ENCODE measurements around the gene NOS1AP. TPM values are rescaled to one million over a fixed set of nuclear protein-coding genes. Genes with fewer than 3 reads are reported as not detected.
A peak's percentile ranks its signal among the peaks of the same experiment; 100 is the strongest.

Gene NOS1AP
- total and polyA plus RNA-seq, 2 experiments from 2014 or later = 5.8 to 6.6 TPM

DNA sequence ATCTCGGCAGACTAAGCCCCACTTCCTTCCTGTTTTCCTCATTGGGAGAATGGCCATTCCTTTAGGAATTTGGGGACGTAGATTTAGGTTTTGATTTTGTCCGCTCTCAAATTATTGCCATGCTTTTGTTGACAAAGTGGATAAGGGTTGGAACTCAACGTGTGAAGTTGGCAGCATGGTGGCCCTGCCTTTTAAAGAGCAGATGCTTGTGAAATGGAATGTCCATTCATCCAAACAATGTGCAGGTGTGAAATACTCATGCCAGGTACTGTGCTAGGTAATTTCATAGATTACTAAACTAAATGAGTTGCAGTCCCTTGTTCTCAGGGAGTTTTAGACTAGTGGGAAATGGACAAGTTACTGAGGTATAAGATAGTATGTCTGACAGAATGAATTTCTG lies 232.2 kb downstream of the NOS1AP start (continued):
- no peak for TF ChIP-seq ZNF114 (CRISPR knock-in tag; IDR thresholded peaks at IDR 0.05)
- no peak for TF ChIP-seq ZNF331 (CRISPR knock-in tag; IDR thresholded peaks at IDR 0.05; ENCODE audit: low read depth)
- TF ChIP-seq STAT1 (IDR thresholded peaks at IDR 0.05; ENCODE audit: unreplicated experiment) = no peak

DNA sequence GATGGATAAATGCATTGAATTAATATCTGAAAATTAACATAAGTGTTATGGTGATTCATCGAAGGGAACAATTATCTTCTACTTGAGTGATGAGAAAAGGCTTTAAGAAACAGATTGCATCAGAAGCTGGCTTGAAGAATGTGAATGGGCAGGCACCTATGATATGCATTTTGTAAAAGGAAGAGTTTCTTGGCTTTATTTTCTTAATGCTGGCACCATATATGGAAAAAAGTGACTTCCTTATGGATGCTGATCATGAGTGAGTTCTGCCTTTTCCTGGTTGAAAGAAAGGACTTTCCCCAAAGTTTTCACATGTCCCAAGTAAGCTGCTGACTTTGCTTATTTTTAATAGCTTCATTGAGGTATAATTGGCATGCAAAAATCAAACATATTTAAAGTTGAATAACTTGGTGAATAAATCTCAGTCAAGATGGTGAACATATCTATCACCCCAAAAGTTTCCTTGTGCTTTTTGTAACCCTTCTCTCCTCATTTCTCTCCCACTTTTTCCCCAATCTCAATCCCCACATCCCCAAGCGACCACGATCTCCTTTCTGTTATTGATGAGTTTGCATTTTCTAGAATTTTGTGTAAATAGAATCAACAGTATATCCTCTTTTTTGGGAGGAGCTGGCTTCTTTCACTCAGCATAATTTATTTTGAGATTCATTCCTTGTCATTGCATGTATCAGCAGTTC lies 233.0 kb downstream of the NOS1AP start:
- no peak overlapping the region for H3K27ac ChIP-seq (ENCODE audit: low read depth)
- H3K27me3 ChIP-seq (ENCODE audit: insufficient read depth) = no peaks in the 10 kb centered on the region
- H3K9me2 ChIP-seq (ENCODE audit: insufficient read depth) = no peaks in the 10 kb centered on the region
- no peak overlapping the region for H3K4me3 ChIP-seq
- no peak overlapping the region for H2AFZ ChIP-seq
- peaks cover 11% of the 10 kb centered on the region; the same call in 1 of the 2 replicates for H3K4me1 ChIP-seq (ENCODE audit: insufficient read depth)
- no peak for ATAC-seq
- H3K27me3 Mint-ChIP-seq (ENCODE audit: insufficient read depth, low read depth, poor library complexity) = no peaks in the 10 kb centered on the region
- H3K79me2 ChIP-seq (replicated peaks; ENCODE audit: insufficient read depth) = no peaks in the 10 kb centered on the region
- peak overlapping the region; percentile 18; the same call in 1 of the 2 replicates for H3K27ac Mint-ChIP-seq
- no peak for DNase-seq (ENCODE audit: low spot score)
- TF ChIP-seq CREB1 (CRISPR knock-in tag; IDR thresholded peaks at IDR 0.05; ENCODE audit: low read depth) (no peak), EZH2phosphoT487 (IDR thresholded peaks at IDR 0.05; ENCODE audit: unreplicated experiment) (no peak), ZNF331 (CRISPR knock-in tag; IDR thresholded peaks at IDR 0.05; ENCODE audit: low read depth) (no peak), JUNB (IDR thresholded peaks at IDR 0.05; ENCODE audit: unreplicated experiment) (no peak), EZH2 (IDR thresholded peaks at IDR 0.05; ENCODE audit: low read depth, unreplicated experiment) (no peak), POLR2AphosphoS5 (IDR thresholded peaks at IDR 0.05; ENCODE audit: low read depth) (no peak)
- TF ChIP-seq, protein P1, sequence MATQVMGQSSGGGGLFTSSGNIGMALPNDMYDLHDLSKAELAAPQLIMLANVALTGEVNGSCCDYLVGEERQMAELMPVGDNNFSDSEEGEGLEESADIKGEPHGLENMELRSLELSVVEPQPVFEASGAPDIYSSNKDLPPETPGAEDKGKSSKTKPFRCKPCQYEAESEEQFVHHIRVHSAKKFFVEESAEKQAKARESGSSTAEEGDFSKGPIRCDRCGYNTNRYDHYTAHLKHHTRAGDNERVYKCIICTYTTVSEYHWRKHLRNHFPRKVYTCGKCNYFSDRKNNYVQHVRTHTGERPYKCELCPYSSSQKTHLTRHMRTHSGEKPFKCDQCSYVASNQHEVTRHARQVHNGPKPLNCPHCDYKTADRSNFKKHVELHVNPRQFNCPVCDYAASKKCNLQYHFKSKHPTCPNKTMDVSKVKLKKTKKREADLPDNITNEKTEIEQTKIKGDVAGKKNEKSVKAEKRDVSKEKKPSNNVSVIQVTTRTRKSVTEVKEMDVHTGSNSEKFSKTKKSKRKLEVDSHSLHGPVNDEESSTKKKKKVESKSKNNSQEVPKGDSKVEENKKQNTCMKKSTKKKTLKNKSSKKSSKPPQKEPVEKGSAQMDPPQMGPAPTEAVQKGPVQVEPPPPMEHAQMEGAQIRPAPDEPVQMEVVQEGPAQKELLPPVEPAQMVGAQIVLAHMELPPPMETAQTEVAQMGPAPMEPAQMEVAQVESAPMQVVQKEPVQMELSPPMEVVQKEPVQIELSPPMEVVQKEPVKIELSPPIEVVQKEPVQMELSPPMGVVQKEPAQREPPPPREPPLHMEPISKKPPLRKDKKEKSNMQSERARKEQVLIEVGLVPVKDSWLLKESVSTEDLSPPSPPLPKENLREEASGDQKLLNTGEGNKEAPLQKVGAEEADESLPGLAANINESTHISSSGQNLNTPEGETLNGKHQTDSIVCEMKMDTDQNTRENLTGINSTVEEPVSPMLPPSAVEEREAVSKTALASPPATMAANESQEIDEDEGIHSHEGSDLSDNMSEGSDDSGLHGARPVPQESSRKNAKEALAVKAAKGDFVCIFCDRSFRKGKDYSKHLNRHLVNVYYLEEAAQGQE (IDR thresholded peaks at IDR 0.05; ENCODE audit: unreplicated experiment) = no peak
- no peaks in the 10 kb centered on the region for H3K36me3 ChIP-seq (ENCODE audit: insufficient read depth)
- no peak overlapping the region for H3K4me2 ChIP-seq
- no peak overlapping the region for H3K4me3 Mint-ChIP-seq
- peaks cover 5% of the 10 kb centered on the region; the same call in 2 of the 3 replicates for H3K9me3 Mint-ChIP-seq
- H4K20me1 ChIP-seq (replicated peaks; ENCODE audit: insufficient read depth) = no peaks in the 10 kb centered on the region
- no peaks in the 10 kb centered on the region for H3F3A ChIP-seq (replicated peaks; ENCODE audit: low read depth)
- H3K4me1 Mint-ChIP-seq = peaks cover 25% of the 10 kb centered on the region
- H3K36me3 Mint-ChIP-seq (ENCODE audit: low read depth) = peaks cover 10% of the 10 kb centered on the region

DNA sequence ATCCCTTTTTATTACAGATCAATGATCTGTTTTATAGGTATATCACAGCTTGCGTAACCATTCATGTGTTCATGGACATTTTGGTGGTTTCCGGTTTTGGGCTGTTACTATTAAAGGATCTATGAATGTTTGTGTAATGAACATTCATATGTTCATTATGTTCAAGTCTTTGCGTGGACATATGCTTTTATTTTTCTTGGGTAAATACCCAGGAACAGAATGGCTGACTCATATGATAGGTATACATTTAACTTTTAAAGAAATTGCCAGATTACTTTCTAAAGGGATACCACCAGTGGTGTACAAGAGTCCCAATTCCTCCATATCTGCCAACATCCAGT lies 233.5 kb downstream of the NOS1AP start:
- H3K4me3 ChIP-seq = no peak overlapping the region
- ATAC-seq = no peak
- H3K27me3 ChIP-seq (ENCODE audit: insufficient read depth) = no peaks in the 10 kb centered on the region
- no peak overlapping the region for H2AFZ ChIP-seq
- no peak for DNase-seq (ENCODE audit: low spot score)
- H3K9me3 Mint-ChIP-seq = peaks cover 8% of the 10 kb centered on the region; the same call in 2 of the 3 replicates
- no peak overlapping the region; the same call in 1 of the 2 replicates for H3K27ac Mint-ChIP-seq
- no peaks in the 10 kb centered on the region for H3K79me2 ChIP-seq (replicated peaks; ENCODE audit: insufficient read depth)
- no peaks in the 10 kb centered on the region for H3K9me2 ChIP-seq (ENCODE audit: insufficient read depth)
- no peaks in the 10 kb centered on the region for H3K27me3 Mint-ChIP-seq (ENCODE audit: insufficient read depth, low read depth, poor library complexity)
- peaks cover 25% of the 10 kb centered on the region for H3K4me1 Mint-ChIP-seq
- peaks cover 14% of the 10 kb centered on the region for H3K36me3 Mint-ChIP-seq (ENCODE audit: low read depth)
- H3K4me2 ChIP-seq = no peak overlapping the region
- H3K4me3 Mint-ChIP-seq = no peak overlapping the region
- no peaks in the 10 kb centered on the region for H3F3A ChIP-seq (replicated peaks; ENCODE audit: low read depth)
- H3K27ac ChIP-seq (ENCODE audit: low read depth) = no peak overlapping the region
- peaks cover 11% of the 10 kb centered on the region; the same call in 1 of the 2 replicates for H3K4me1 ChIP-seq (ENCODE audit: insufficient read depth)
- H4K20me1 ChIP-seq (replicated peaks; ENCODE audit: insufficient read depth) = no peaks in the 10 kb centered on the region
- H3K36me3 ChIP-seq (ENCODE audit: insufficient read depth) = no peaks in the 10 kb centered on the region
- no peak for TF ChIP-seq NANOG (IDR thresholded peaks at IDR 0.05; ENCODE audit: borderline replicate concordance)
- no peak for TF ChIP-seq EZH2 (IDR thresholded peaks at IDR 0.05; ENCODE audit: low read depth, unreplicated experiment)
- TF ChIP-seq, protein P1 (IDR thresholded peaks at IDR 0.05; ENCODE audit: unreplicated experiment) = no peak
- TF ChIP-seq, protein P2, sequence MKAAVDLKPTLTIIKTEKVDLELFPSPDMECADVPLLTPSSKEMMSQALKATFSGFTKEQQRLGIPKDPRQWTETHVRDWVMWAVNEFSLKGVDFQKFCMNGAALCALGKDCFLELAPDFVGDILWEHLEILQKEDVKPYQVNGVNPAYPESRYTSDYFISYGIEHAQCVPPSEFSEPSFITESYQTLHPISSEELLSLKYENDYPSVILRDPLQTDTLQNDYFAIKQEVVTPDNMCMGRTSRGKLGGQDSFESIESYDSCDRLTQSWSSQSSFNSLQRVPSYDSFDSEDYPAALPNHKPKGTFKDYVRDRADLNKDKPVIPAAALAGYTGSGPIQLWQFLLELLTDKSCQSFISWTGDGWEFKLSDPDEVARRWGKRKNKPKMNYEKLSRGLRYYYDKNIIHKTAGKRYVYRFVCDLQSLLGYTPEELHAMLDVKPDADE (IDR thresholded peaks at IDR 0.05) = no peak
- TF ChIP-seq JUNB (IDR thresholded peaks at IDR 0.05; ENCODE audit: unreplicated experiment) = no peak
- TF ChIP-seq ZNF114 (CRISPR knock-in tag; IDR thresholded peaks at IDR 0.05) = no peak
- TF ChIP-seq STAT1 (IDR thresholded peaks at IDR 0.05; ENCODE audit: unreplicated experiment) = no peak
- TF ChIP-seq, protein P3, sequence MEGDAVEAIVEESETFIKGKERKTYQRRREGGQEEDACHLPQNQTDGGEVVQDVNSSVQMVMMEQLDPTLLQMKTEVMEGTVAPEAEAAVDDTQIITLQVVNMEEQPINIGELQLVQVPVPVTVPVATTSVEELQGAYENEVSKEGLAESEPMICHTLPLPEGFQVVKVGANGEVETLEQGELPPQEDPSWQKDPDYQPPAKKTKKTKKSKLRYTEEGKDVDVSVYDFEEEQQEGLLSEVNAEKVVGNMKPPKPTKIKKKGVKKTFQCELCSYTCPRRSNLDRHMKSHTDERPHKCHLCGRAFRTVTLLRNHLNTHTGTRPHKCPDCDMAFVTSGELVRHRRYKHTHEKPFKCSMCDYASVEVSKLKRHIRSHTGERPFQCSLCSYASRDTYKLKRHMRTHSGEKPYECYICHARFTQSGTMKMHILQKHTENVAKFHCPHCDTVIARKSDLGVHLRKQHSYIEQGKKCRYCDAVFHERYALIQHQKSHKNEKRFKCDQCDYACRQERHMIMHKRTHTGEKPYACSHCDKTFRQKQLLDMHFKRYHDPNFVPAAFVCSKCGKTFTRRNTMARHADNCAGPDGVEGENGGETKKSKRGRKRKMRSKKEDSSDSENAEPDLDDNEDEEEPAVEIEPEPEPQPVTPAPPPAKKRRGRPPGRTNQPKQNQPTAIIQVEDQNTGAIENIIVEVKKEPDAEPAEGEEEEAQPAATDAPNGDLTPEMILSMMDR (conservative IDR thresholded peaks at IDR 0.05; ENCODE audit: low read depth in 2 of 2) = no peak
